NCI-H1436 treated with DMSO at 0.1 percent for 48 hours (cell line): ENCODE measurements around the gene ZGLP1.

Experiments
- DNase-seq: peaks from one replicate; lab custom pipeline; 2025; lab: John Stamatoyannopoulos, UW

The ZGLP1 gene

GRCh38 chr19:10327793-10328192 is 18.2 kb upstream of the ZGLP1 start:
- DNase-seq = no peak

GRCh38 chr19:10325732-10326131 is 16.1 kb upstream of the ZGLP1 start:
- DNase-seq = no peak

GRCh38 chr19:10321874-10322835 is 12.5 kb upstream of the ZGLP1 start:
- no peak for DNase-seq

GRCh38 chr19:10321417-10321797 is 11.8 kb upstream of the ZGLP1 start:
- DNase-seq = no peak

GRCh38 chr19:10320602-10321416 is 11.2 kb upstream of the ZGLP1 start:
- no peak for DNase-seq

- DNase-seq = no peak
Measured at GRCh38 chr19:10318807-10319682, 9.4 kb upstream of the ZGLP1 start.

- DNase-seq = no peak
Measured at GRCh38 chr19:10317857-10318462, 8.3 kb upstream of the ZGLP1 start.

- DNase-seq = no peak
Measured at GRCh38 chr19:10317045-10317856, 7.6 kb upstream of the ZGLP1 start.

GRCh38 chr19:10316229-10317044 is 6.8 kb upstream of the ZGLP1 start:
- DNase-seq = no peak

GRCh38 chr19:10315335-10316214 is 6.0 kb upstream of the ZGLP1 start, which contains the start of gene FDX2:
Gene FDX2 (minus strand): TSS chr19:10316015. CDS start chr19:10315996, 19 bp downstream.
- DNase-seq = no peak

GRCh38 chr19:10306327-10306726 is 3.3 kb downstream of the ZGLP1 start:
- no peak for DNase-seq

GRCh38 chr19:10305139-10305806 is 4.3 kb downstream of the ZGLP1 start:
- DNase-seq = no peak

GRCh38 chr19:10299545-10300458 is 9.8 kb downstream of the ZGLP1 start:
- no peak for DNase-seq

GRCh38 chr19:10295847-10296591 is 13.6 kb downstream of the ZGLP1 start:
- DNase-seq = no peak

GRCh38 chr19:10295305-10295846 is 14.2 kb downstream of the ZGLP1 start:
- DNase-seq = no peak

- DNase-seq = no peak
Measured at GRCh38 chr19:10294368-10294697, 15.3 kb downstream of the ZGLP1 start.
